Measurements from ENCODE around the gene ALKBH4. TPM values are rescaled to one million over a fixed set of nuclear protein-coding genes. Genes with fewer than 3 reads are reported as not detected.

The ALKBH4 gene
- total RNA-seq, 1 experiment from 2014 or later: 5.9 TPM

DNA sequence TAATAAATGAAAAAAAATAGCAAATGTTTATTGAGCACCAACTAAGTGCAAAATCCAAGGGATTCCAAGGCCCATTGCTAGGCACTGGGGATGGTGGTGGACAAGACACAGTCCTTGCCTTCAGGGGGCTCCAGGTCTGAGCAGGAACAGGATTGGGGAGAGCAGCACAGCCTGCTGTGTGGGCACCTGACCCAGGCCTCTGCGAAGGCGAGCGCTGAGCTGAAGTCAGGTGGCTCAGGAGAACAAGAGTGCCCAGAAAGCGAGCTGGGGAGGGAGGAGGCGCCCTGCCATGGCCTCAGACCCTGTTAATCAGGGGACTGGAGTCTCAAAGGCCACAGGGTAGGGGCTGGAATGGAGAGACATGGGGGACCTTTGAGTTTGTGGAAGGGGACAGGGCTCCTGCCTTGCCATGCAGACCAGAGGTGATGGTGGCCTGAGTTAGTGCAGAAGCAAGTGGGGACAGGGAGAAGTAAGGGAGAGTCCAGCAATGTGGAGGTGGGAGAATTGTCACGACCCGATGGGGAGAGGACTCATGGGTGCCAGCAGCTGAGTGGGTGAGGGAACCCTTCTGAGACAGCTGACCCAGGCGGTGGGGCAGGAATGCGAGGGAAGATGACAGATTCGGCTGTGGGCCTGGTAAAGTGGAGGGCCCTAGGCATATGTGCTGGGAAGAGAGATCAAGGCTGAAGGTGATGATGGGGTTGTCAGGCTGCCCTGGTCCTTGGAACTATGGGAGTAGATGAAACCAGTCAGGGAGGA lies 35.3 kb downstream of the ALKBH4 start:
- H3K4me3 Mint-ChIP-seq (ENCODE audit: unreplicated experiment): no peak overlapping the region

DNA sequence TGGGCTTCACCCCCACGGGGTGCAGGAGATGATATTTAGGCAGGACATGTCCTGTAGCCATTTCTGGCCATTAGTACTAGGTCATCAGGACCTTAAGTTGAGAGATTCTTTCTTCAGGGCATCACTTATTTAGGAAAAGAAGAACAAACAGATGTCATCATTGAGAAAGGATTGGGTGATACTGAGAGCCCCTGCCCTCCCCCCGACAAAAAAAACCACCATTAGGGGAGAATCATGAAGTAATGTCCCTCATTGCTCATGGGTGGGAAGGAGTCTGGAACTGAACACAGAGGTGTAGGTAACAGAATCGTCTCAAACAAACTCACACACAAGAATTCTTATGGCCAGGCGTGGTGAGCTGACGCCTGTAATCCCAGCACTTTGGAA lies 37.7 kb downstream of the ALKBH4 start:
- intact Hi-C loops (cut with micrococcal nuclease): no loop called here
- H3K36me3 Mint-ChIP-seq (ENCODE audit: insufficient read depth, unreplicated experiment): peaks cover 45% of the 10 kb centered on the region
- H3K27ac Mint-ChIP-seq (ENCODE audit: low read depth, unreplicated experiment): no peak overlapping the region
- H3K4me3 Mint-ChIP-seq (ENCODE audit: unreplicated experiment): no peak overlapping the region
- ChIA-PET CTCF (interaction anchor here (0.6 kb wide), 1 partner anchor 22 kb away, joined by 3 read pairs; no protein-coding TSS in a partner anchor), POLR2A (no interaction called here)
- no peaks in the 10 kb centered on the region for H3K27me3 Mint-ChIP-seq (ENCODE audit: insufficient read depth, unreplicated experiment)
- no peaks in the 10 kb centered on the region for H3K9me3 Mint-ChIP-seq (ENCODE audit: unreplicated experiment)
- TF ChIP-seq, protein P1, sequence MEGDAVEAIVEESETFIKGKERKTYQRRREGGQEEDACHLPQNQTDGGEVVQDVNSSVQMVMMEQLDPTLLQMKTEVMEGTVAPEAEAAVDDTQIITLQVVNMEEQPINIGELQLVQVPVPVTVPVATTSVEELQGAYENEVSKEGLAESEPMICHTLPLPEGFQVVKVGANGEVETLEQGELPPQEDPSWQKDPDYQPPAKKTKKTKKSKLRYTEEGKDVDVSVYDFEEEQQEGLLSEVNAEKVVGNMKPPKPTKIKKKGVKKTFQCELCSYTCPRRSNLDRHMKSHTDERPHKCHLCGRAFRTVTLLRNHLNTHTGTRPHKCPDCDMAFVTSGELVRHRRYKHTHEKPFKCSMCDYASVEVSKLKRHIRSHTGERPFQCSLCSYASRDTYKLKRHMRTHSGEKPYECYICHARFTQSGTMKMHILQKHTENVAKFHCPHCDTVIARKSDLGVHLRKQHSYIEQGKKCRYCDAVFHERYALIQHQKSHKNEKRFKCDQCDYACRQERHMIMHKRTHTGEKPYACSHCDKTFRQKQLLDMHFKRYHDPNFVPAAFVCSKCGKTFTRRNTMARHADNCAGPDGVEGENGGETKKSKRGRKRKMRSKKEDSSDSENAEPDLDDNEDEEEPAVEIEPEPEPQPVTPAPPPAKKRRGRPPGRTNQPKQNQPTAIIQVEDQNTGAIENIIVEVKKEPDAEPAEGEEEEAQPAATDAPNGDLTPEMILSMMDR (IDR thresholded peaks at IDR 0.05; ENCODE audit: unreplicated experiment): no peak
- H3K4me1 Mint-ChIP-seq (ENCODE audit: insufficient read depth, unreplicated experiment): peaks cover 6% of the 10 kb centered on the region
- DNase-seq (ENCODE audit: unreplicated experiment): no peak
- BruUV-seq (replicated peaks): no TSS peak

More for the DNA sequence above, 35.3 kb downstream of the ALKBH4 start:
- peaks cover 23% of the 10 kb centered on the region for H3K36me3 Mint-ChIP-seq (ENCODE audit: insufficient read depth, unreplicated experiment)
- ChIA-PET CTCF (interaction anchor here (0.6 kb wide), 1 partner anchor 1188 kb away, joined by 3 read pairs; no protein-coding TSS in a partner anchor), POLR2A (interaction anchor here (0.6 to 1.1 kb wide), 4 partner anchors 14 to 860 kb away, joined by 3 to 4 read pairs (median 4); no protein-coding TSS in a partner anchor)
- no peak overlapping the region for H3K27ac Mint-ChIP-seq (ENCODE audit: low read depth, unreplicated experiment)
- no peaks in the 10 kb centered on the region for H3K27me3 Mint-ChIP-seq (ENCODE audit: insufficient read depth, unreplicated experiment)
- DNase-seq (ENCODE audit: unreplicated experiment): no peak
- intact Hi-C loops (cut with micrococcal nuclease): no loop called here
- H3K9me3 Mint-ChIP-seq (ENCODE audit: unreplicated experiment): no peaks in the 10 kb centered on the region
- TF ChIP-seq, protein P1 (IDR thresholded peaks at IDR 0.05; ENCODE audit: unreplicated experiment): no peak
- BruUV-seq (replicated peaks): no TSS peak
- peaks cover 8% of the 10 kb centered on the region for H3K4me1 Mint-ChIP-seq (ENCODE audit: insufficient read depth, unreplicated experiment)

DNA sequence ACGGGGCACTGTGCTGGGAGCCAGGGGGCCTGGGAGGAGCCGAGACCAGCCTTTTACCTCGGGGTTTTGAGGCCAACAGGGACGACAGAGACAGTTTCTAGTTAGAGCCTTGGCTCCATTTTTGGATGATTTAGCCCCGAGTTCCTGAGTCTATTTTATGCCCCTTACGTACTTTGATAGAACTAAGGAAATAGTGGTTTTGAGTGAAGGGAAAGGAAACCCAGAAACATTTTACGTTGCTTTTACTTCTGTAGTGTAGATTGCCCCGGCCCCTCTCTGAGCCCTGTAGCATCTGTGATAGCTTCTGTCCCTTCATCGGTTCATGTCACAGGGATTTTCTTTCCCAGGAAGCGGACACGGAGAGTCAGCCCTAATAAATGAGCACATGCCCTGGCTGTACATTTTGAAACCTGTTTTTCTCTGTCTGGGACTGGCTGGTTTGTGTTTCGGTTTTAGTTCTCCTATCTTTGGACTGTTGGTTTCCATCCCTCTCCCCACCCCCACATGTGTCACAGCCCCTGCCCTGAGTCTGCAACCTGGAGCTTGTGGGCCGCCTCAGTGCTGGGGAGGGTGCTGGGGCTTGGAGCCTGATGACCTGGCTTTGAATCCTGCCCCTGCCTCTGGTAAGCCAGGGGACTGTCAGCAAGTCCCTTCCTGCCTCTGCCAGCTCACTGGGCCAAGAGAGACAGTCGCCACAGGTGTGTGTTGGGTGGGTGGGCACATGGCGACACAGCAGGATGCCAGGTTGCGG lies 38.2 kb downstream of the ALKBH4 start:
- Mint-ChIP-seq H3K27ac (ENCODE audit: low read depth, unreplicated experiment) (no peak overlapping the region), H3K9me3 (ENCODE audit: unreplicated experiment) (no peaks in the 10 kb centered on the region)

More for the DNA sequence above, 38.2 kb downstream of the ALKBH4 start:
- H3K36me3 Mint-ChIP-seq (ENCODE audit: insufficient read depth, unreplicated experiment): peaks cover 50% of the 10 kb centered on the region
- peaks cover 6% of the 10 kb centered on the region for H3K4me1 Mint-ChIP-seq (ENCODE audit: insufficient read depth, unreplicated experiment)
- no peak for DNase-seq (ENCODE audit: unreplicated experiment)
- no TSS peak for BruUV-seq (replicated peaks)
- H3K27me3 Mint-ChIP-seq (ENCODE audit: insufficient read depth, unreplicated experiment): no peaks in the 10 kb centered on the region
- intact Hi-C loops (cut with micrococcal nuclease): no loop called here
- ChIA-PET CTCF (no interaction called here), POLR2A (no interaction called here)
- TF ChIP-seq, protein P1 (IDR thresholded peaks at IDR 0.05; ENCODE audit: unreplicated experiment): no peak
- no peak overlapping the region for H3K4me3 Mint-ChIP-seq (ENCODE audit: unreplicated experiment)

Data from MCF 10A (cell line).